ENCODE data around the gene SBF2.
"Not testable (repeated sequence)": the region's sequence is repeated elsewhere in the genome, so short reads cannot be mapped to it uniquely, and the experiment has no call there.

SBF2 gene

DNA sequence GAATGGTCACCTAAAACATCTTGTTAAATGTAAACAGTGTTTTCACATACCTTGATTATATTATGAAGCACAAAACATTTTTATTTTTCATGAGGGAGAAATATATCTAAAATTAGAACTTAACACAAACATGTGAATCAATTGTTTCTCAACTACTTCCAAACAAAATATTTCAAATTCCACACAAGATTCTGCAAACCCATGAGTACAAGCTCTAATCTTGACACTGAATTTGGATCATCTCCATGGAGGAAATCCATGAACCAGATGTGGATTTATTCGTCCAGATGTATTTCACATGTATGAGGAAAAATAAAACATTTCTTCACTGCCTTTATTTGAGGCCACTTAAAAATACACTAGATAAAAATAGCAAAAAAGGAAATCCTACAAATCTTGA is 184.2 kb downstream of the SBF2 start:
- DNase-seq, result no peak

DNA sequence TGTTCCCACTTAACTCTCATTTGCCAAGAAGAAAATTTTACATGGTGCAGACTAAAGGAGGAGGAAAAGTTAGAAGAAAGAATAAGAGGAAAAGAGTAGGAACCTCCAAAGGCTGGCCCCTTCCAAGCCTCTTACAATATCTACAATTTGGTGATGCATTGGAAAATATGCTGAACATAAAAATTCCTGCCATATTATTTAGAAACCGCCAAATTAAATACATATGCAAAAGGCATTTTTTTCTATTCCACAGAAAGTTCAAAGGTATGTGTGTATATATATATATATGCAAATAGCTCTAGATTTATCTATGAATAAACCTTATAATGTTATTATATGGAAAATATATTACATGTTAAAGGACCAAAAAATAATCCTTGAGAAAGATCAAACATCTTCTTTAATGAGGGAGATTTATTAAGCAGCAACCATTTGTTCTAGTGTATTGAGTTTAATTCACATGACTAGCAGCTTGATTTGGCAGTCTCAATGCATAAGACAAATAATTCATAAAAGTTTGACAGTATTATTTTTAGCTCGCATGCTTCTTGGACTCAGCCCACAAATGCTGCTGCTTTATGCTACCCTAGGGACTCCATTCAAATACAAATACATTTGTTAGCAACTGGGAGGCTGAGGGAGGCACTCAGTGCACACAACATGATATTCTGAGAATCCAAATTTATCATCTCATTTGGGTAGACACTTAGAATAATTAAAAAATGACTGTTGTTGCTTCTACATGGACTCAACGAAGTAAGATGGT is 184.9 kb downstream of the SBF2 start:
- peak in 1 of 2 donors; percentile 12 for DNase-seq

- DNase-seq, result no peak
Measured at GRCh38 chr11:10107497-10107896, 186.5 kb downstream of the SBF2 start.

GRCh38 chr11:10097615-10098014 is 196.4 kb downstream of the SBF2 start:
- no peak for DNase-seq

DNA sequence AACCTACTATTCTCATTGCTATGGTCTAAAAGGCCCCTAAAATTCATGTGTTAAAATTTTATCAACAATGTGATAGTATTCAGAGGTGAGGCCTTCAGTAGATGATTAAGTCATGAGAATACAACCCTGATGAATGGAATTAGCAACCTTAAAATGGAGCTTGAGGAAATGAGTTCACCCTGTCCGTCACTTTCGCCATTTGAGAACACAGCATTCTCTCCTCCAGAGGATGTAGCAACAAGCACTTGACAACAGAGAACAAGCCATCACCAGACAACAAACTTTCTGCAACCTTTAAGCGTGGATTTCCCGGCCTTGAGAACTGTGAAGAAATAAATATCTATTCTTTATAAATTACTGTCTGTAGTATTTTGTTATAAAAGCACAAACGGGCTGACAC is 197.0 kb downstream of the SBF2 start:
- no peak for DNase-seq

- no peak for DNase-seq
Measured at GRCh38 chr11:10095412-10096208, 198.4 kb downstream of the SBF2 start.

GRCh38 chr11:10092426-10092825 is 201.6 kb downstream of the SBF2 start:
- DNase-seq, result no peak

DNA sequence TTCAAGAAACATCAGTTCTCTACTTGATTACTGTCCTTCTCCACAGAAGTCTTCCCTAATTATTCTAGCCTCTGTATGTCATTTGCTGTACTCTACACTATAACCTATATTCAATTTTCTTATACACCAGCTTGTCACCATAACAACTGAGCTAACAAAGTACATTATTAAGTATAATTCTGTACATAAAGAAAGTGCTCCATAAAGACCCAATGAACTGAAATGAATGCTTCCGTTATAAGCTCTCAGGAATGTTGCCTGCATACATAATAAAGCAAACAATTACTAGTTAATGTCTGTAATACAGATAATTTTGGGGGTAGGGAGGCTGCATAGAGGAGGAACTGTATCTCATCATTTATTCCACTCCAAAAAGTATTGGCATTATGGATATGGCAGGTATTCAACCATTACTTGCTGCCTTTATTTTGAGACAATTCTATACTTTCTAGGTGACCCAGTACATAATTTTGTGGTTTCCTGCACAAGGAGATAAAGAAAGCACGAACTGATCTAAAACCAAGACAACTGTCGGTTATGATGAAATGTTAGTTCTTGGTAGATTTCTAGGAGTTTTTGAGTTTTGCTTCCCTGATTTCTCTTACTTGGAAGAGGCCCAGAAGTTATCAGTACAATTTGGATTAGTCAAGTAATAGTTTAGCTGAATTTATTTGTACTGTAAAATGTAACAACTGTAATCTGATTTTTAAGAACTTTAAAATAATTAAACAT is 202.5 kb downstream of the SBF2 start:
- no peak for DNase-seq

DNA sequence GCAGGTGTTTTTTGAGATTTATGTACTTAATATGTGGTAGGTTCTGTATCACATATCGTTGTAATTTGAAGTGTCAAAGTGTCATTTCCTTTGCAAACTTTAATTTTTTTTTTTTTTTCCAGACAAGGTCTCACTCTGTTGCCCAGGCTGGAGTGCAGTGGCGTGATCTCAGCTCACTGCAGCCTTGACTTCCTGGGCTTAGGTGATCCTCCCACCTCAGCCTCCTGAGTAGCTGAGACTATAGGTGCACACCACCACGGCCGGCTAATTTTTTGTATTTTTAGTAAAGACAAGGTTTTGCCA is 206.1 kb downstream of the SBF2 start:
- not testable (repeated sequence) for DNase-seq

- no peak for DNase-seq
Measured at GRCh38 chr11:10087186-10087922, 206.7 kb downstream of the SBF2 start.

DNA sequence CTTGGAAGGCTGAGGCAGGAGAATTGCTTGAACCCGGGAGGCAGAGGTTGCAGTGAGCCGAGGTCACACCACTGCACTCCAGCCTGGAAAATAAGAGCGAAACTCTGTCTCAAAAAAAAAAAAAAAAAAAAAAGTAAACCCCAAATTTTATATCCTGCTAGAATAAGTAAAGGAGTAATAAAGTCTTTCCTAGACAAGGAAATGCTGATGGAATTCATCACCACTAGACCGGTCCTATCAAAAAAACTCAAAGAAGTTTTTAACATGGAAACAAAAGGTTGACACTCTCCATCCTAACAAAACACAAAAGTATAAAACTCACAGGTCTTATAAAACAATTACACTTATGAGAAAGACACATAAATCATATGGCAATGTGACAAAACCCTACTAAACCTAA is 213.9 kb downstream of the SBF2 start:
- DNase-seq, result no peak

- DNase-seq, result no peak
Measured at GRCh38 chr11:10076458-10077141, 217.4 kb downstream of the SBF2 start.

DNA sequence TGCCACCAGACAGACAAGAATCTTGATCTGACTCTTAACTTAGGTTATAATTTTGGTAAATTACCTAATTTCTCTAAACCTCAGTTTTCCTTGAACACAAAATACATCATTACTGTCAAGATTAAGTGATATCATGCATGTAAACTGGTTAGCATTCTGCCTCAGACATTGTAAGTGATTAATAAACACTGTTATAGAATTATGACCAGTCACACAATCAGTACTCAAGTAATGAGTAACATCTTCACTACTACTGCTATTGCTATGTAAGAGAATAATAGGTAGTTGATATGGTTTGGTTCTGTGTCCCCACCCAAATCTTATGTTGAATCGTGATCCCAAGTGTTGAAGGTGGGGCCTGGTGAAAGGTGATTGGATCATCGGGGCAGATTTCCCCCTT is 218.9 kb downstream of the SBF2 start:
- no peak for DNase-seq

DNA sequence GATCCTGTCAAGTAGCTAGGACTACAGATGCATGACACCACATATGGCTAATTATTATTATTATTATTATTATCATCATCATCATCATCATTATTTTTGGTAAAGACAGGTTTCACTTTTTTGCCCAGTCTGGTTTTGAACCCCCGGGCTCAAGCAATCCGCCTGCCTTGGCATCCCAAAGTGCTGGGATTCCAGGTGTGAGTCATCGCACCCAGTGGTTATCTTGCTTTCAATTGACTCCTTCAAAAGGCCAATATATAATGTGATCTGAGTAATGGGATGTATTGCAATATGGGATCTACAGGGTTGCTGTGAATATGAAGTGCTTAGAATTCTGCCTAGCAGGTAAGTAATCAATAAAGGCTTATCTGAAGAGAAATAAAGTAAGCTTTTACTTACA is 221.2 kb downstream of the SBF2 start:
- DNase-seq, result no peak

DNA sequence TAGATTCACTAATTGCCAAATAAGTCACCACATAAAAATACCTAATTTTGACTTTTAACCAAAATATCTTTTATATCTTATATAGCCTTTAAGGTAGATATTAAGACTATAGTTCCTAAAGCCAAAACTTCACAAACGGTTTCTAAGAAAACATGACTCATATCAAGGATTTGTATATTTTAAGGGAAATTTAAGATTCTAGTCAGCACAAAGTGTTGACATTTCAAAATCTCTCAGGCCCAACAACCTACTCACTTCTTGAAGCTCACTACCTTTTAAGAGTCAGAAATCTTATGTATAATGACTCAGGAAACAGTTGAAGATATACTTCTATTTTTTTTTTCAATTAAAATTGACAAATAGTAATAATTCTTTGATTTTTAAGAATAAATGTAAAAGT is 221.9 kb downstream of the SBF2 start:
- DNase-seq, result no peak

DNA sequence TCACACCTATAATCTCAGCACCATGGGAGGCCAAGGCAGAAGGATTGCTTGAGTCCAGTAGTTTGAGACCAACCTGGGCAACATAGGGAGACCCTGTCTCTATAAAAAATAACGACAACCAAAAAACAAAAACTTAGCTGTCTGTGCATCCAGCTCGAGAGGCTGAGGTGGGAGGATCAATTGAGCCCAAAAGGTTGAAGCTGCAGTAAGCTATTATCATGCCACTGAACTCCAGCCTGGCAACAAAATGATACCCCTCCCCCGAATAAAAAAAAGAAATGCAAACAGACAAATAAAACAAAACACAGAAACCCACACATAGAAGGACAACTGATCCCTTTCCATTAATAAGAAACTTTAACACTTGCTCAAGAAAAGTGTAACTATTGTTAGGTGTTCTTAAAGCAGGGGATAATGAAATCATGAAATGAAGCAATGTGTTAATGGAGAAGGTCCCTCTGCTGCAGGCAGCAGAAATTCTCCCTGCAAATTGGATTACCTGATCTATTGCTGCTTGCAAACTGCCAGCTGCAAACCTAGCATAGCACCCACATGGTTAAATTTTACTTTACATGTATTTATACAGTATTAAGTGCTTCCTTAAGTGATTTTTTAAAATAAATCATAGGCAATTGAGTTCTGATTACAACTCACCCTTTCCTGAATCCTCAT is 226.3 kb downstream of the SBF2 start:
- DNase-seq, result no peak

DNA sequence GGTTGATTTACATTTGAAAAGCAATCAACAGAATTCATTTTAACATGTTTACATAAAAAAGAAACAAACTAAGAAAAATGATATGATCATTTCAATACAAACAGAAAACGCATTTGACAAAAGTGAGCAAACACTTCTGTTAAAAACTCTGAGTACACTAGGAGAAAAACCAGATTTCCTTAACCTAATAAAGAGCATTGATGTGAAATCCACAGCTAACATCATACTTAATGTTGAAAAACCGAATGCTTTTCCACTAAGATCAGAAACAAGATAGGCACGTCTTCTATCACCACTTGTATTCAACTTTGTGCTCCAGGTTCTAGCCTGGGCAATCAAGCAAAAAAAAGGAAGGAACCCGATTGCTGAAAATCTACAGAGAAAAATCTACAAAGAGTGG is 227.6 kb downstream of the SBF2 start:
- DNase-seq, result no peak

GRCh38 chr11:10064828-10065227 is 229.2 kb downstream of the SBF2 start:
- no peak for DNase-seq

DNA sequence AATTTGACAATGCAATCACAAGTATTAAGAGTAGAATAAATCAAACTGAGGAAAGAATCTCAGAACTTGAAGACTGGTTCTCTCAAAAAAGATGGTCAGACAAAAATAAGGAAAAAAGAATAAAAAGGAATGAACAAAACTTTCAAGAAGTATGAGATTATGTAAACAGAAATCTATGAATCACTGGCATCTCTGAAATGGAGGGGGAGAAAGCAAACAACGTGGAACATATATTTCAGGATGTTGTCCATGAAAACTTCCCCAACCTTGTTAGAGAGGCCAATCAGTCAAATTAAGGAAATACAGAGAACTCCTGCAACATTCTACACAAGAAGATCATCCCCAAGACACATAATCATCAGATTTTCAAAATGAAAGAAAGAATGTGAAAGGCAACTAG is 235.7 kb downstream of the SBF2 start:
- no peak for DNase-seq

DNA sequence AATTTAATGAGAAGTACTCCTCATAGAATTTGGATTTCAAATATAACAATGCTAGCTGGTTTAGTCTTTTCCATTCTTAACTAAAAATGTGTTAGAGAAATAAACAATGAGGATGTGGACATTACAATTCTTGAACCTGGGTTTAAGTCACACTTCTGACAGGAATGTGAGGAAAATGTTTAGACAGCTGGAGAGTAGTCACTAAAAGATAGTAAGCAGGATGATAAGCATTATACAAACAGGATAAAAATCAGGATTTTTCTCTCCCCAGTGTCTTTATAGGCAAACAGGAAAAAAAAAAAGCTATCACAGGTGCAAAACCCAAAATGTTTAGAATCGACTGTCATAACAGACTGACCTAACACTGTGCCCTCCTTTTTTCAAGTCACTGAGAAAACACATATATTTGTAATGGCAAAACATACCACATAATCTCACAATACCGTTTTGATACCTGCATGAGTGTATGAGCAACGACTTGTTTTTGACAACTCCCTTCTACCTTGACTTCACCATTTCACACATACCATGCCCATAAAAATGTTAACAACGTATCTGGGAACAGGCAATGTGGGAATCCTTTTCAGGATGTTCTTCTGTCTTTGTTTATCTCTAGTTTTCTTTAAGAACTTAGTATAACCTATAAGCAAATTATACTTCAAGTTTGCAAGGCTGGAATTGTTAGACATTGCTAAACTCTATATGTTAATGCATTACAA is 242.0 kb downstream of the SBF2 start:
- no peak for DNase-seq

GRCh38 chr11:10050561-10050960 is 243.5 kb downstream of the SBF2 start:
- DNase-seq, result no peak

All from bone marrow (tissue), 2 donors.